ENCODE measurements around the gene LIN7C.

Gene LIN7C

DNA sequence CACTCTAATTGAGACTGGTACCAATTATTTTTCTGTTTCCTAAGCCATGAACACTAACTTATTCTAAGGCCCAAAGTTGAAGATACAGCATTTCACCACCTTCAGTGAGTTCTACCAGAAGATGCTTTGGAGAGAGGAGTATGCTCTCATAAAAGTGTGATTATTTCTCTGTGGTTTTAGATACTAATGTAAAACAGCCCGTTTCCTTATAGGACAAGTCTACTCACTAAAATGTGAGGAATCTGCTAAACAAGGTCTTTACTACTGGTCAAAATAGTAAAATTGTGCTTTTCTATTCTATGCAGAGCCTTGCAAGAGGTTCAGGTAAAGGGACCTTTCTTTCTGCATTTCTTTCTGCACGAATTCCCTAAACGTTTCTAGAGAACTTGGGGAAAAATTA is 36.4 kb downstream of the LIN7C start:
- TF ChIP-seq ZNF274 (IDR thresholded peaks at IDR 0.05; ENCODE audit: low read depth, low read length): no peak
- no peak overlapping the region for H3K4me3 ChIP-seq (ENCODE audit: low read length)

DNA sequence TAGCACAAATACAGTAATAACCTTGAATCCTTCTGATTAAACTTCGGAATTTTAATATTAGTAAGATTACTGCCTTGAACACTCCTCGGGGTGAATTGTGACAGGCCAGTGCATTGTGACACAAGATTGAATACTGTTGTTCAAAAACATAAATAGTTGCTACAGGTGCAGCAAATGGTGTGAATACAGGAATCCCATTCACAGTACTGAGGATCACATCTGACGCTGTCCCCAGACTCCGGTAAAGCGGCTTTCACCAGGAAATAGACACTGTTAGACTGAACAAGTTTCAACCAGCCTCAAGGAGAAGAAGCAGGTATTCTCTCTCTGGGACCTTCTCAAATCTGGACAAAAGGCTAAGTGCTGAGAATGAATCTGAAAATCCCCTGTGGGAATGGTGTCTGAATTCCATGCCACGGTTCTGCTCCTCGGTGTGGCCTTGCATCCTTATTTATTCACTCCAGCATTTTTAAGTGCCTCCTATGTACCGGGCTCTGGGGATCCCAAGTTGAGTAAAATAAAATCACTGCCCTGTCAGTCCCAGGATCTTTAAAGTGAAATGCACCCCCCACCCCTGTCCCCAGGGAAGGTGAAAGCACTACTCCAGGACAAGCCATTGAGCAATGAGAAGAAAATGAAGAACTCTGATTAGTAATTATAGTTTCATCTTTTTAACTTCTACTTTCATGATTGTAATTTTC is 37.4 kb downstream of the LIN7C start:
- H3K4me3 ChIP-seq (ENCODE audit: low read length): no peak overlapping the region
- no peak for TF ChIP-seq ZNF274 (IDR thresholded peaks at IDR 0.05; ENCODE audit: low read depth, low read length)

- H3K4me3 ChIP-seq (ENCODE audit: low read length): no peak overlapping the region
- TF ChIP-seq ZNF274 (IDR thresholded peaks at IDR 0.05; ENCODE audit: low read depth, low read length): no peak
Observed at GRCh38 chr11:27468209-27468994, 38.2 kb downstream of the LIN7C start.

- TF ChIP-seq ZNF274 (IDR thresholded peaks at IDR 0.05; ENCODE audit: low read depth, low read length): no peak
- no peak overlapping the region for H3K4me3 ChIP-seq (ENCODE audit: low read length)
Observed at GRCh38 chr11:27467181-27467913, 39.2 kb downstream of the LIN7C start.

GRCh38 chr11:27466363-27466762 is 40.2 kb downstream of the LIN7C start:
- H3K4me3 ChIP-seq (ENCODE audit: low read length): no peak overlapping the region
- no peak for TF ChIP-seq ZNF274 (IDR thresholded peaks at IDR 0.05; ENCODE audit: low read depth, low read length)

DNA sequence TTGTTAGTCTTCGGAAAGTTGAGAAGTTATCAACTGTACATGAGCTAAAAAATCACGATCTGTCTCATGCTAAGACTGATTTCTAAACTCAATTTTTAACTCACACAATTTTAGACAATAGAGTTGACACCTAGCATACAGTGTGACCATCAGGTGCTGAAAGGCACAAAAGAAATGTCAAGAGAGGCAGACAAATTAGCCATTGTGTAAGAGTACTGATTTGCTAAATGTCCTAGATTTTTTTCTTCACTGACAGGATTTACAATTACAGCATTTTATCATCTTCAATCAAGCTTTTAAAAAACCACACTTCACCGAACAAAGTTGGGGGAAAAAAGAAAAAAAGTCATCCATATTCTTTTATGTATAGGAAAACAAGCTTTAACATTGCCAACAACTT is 40.9 kb downstream of the LIN7C start:
- no peak for TF ChIP-seq ZNF274 (IDR thresholded peaks at IDR 0.05; ENCODE audit: low read depth, low read length)
- no peak overlapping the region for H3K4me3 ChIP-seq (ENCODE audit: low read length)

GRCh38 chr11:27464909-27465308 is 41.7 kb downstream of the LIN7C start:
- no peak for TF ChIP-seq ZNF274 (IDR thresholded peaks at IDR 0.05; ENCODE audit: low read depth, low read length)
- H3K4me3 ChIP-seq (ENCODE audit: low read length): no peak overlapping the region

DNA sequence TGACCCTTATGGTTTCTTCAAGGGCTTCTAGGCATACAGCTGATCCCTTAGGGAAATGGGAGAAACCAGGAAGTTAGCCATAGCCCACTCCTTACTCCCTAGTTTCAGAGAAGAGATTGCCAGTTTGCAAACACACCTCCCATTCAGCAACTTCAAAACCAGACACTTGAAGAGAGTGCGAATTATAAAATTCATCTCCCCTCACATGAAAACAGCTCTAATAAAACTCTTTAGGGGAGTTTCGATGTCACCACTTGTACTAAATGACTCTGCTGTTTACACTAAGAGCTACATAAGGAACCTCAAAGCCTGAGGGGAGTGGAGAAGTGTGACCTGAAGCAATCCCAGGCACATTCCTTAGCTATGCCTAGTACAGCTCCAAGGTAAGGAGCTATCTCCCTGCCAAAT is 42.3 kb downstream of the LIN7C start:
- TF ChIP-seq ZNF274 (IDR thresholded peaks at IDR 0.05; ENCODE audit: low read depth, low read length): no peak
- H3K4me3 ChIP-seq (ENCODE audit: low read length): no peak overlapping the region

- no peak overlapping the region for H3K4me3 ChIP-seq (ENCODE audit: low read length)
- no peak for TF ChIP-seq ZNF274 (IDR thresholded peaks at IDR 0.05; ENCODE audit: low read depth, low read length)
Observed at GRCh38 chr11:27462543-27462942, 44.0 kb downstream of the LIN7C start.

- H3K4me3 ChIP-seq (ENCODE audit: low read length): no peak overlapping the region
- no peak for TF ChIP-seq ZNF274 (IDR thresholded peaks at IDR 0.05; ENCODE audit: low read depth, low read length)
Observed at GRCh38 chr11:27460158-27460978, 46.2 kb downstream of the LIN7C start.

DNA sequence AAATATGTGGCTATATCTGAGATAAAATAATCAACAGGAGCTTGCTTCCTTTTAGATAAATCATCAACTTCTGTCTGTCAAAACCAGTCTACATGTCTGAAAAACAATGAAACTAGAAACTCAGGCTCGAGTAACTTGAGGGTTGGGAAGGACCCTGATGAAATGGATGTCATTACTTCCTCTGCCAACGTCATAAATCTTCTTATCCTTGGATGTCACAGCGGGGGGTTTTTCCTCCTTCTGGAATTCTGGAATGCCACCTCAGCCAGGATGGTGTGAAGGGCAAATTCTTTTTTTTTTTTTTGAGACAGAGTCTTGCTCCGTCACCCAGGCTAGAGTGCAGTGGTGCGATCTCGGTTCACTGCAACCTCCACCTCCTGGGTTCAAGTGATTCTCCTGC is 47.4 kb downstream of the LIN7C start:
- TF ChIP-seq ZNF274 (IDR thresholded peaks at IDR 0.05; ENCODE audit: low read depth, low read length): no peak
- no peak overlapping the region for H3K4me3 ChIP-seq (ENCODE audit: low read length)

DNA sequence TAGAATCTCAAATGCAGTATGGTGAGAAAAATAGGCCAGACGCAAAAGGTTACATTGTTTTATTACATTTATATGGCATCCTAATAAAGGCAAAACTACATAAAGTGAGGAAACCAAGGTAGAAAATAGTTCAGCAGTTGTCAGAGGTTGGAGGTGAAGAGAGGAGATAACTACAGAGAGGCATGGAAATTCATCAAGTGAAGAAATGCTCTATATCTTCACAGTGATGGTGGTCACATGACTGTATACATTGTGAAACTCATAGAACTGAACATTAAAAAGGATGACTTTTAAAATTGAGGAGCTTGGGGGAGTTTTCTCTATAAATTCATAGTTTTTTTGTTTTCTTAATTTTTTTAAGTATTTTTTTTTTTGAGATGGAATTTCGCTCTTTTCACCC is 48.4 kb downstream of the LIN7C start:
- TF ChIP-seq ZNF274 (IDR thresholded peaks at IDR 0.05; ENCODE audit: low read depth, low read length): no peak
- H3K4me3 ChIP-seq (ENCODE audit: low read length): no peak overlapping the region

GRCh38 chr11:27456795-27457329 is 49.7 kb downstream of the LIN7C start:
- TF ChIP-seq ZNF274 (IDR thresholded peaks at IDR 0.05; ENCODE audit: low read depth, low read length): no peak
- H3K4me3 ChIP-seq (ENCODE audit: low read length): no peak overlapping the region

Measured in GM08714 (cell line).